ENCODE results near the gene LAPTM4A. TPM values are rescaled to one million over a fixed set of nuclear protein-coding genes. Genes with fewer than 3 reads are reported as not detected.

The LAPTM4A gene
- total RNA-seq, 2 experiments from 2014 or later = 8.4 to 26.2 TPM

GRCh38 chr2:20027260-20027677 lies 24.2 kb downstream of the LAPTM4A start:
- Histone ChIP-seq H3K79me2 (ENCODE audit: insufficient read depth, low read depth, low read length) (no peaks in the 10 kb centered on the region), H3K36me3 (ENCODE audit: insufficient read depth, low read length) (peaks cover 52% of the 10 kb centered on the region), H4K20me1 (ENCODE audit: insufficient read depth, low read length) (no peaks in the 10 kb centered on the region), H3K4me2 (ENCODE audit: low read length) (no peak overlapping the region), H3K9me3 (ENCODE audit: low read length) (peaks cover 16% of the 10 kb centered on the region; the same call in 1 of the 2 replicates), H3K4me1 (ENCODE audit: insufficient read depth, low read length, poor library complexity, severe bottlenecking) (no peaks in the 10 kb centered on the region), H3K27ac (ENCODE audit: low read depth, low read length, poor library complexity, severe bottlenecking) (no peak overlapping the region), H3K4me3 (ENCODE audit: low read depth, low read length, poor library complexity, severe bottlenecking) (no peak overlapping the region), H3K9me2 (ENCODE audit: insufficient read depth, low read length) (no peaks in the 10 kb centered on the region), H2AFZ (ENCODE audit: low read length) (no peak overlapping the region)
- TF ChIP-seq EZH2phosphoT487 (IDR thresholded peaks at IDR 0.05; ENCODE audit: borderline replicate concordance, low read depth, low read length) = no peak
- DNase-seq (ENCODE audit: low spot score) = no peak
- ChIA-PET CTCF (ENCODE audit: unreplicated experiment) (no interaction called here), POLR2A (interaction anchor here (0.7 to 1.2 kb wide), 3 partner anchors 10 to 202 kb away, joined by 3 read pairs; no protein-coding TSS in a partner anchor)
- intact Hi-C loops (cut with micrococcal nuclease; ENCODE audit: unreplicated experiment) = no loop called here
- no TSS peak for BruUV-seq (replicated peaks)

- no peak for TF ChIP-seq CTCF (conservative IDR thresholded peaks at IDR 0.05; ENCODE audit: low read length)
- TF ChIP-seq EZH2phosphoT487 (IDR thresholded peaks at IDR 0.05; ENCODE audit: borderline replicate concordance, low read depth, low read length) = no peak
- no peak overlapping the region for H3K4me3 ChIP-seq (ENCODE audit: low read depth, low read length, poor library complexity, severe bottlenecking)
- no peaks in the 10 kb centered on the region for H3K9me2 ChIP-seq (ENCODE audit: insufficient read depth, low read length)
- no peaks in the 10 kb centered on the region for H3K4me1 ChIP-seq (ENCODE audit: insufficient read depth, low read length, poor library complexity, severe bottlenecking)
- H3K4me2 ChIP-seq (ENCODE audit: low read length) = no peak overlapping the region
- no peak for DNase-seq (ENCODE audit: low spot score)
- no TSS peak for BruUV-seq (replicated peaks)
- no peaks in the 10 kb centered on the region for H3K79me2 ChIP-seq (ENCODE audit: insufficient read depth, low read depth, low read length)
- H3K36me3 ChIP-seq (ENCODE audit: insufficient read depth, low read length) = peaks cover 32% of the 10 kb centered on the region
- no peak overlapping the region for H3K27ac ChIP-seq (ENCODE audit: low read depth, low read length, poor library complexity, severe bottlenecking)
- no peak overlapping the region for H2AFZ ChIP-seq (ENCODE audit: low read length)
- no peaks in the 10 kb centered on the region for H4K20me1 ChIP-seq (ENCODE audit: insufficient read depth, low read length)
- H3K9me3 ChIP-seq (ENCODE audit: low read length) = peaks cover 10% of the 10 kb centered on the region; the same call in 1 of the 2 replicates
- ChIA-PET POLR2A (no interaction called here), CTCF (ENCODE audit: unreplicated experiment) (no interaction called here)
- intact Hi-C loops (cut with micrococcal nuclease; ENCODE audit: unreplicated experiment) = no loop called here
These were observed 26.2 kb downstream of the LAPTM4A start for GRCh38 chr2:20025065-20025786.

- DNase-seq (ENCODE audit: low spot score) = no peak
- Histone ChIP-seq H3K4me1 (ENCODE audit: insufficient read depth, low read length, poor library complexity, severe bottlenecking) (no peaks in the 10 kb centered on the region), H3K36me3 (ENCODE audit: insufficient read depth, low read length) (peaks cover 16% of the 10 kb centered on the region), H2AFZ (ENCODE audit: low read length) (no peak overlapping the region), H3K4me3 (ENCODE audit: low read depth, low read length, poor library complexity, severe bottlenecking) (no peak overlapping the region), H3K79me2 (ENCODE audit: insufficient read depth, low read depth, low read length) (no peaks in the 10 kb centered on the region), H3K9me3 (ENCODE audit: low read length) (no peaks in the 10 kb centered on the region), H3K9me2 (ENCODE audit: insufficient read depth, low read length) (no peaks in the 10 kb centered on the region), H3K27ac (ENCODE audit: low read depth, low read length, poor library complexity, severe bottlenecking) (no peak overlapping the region), H4K20me1 (ENCODE audit: insufficient read depth, low read length) (no peaks in the 10 kb centered on the region), H3K4me2 (ENCODE audit: low read length) (no peak overlapping the region)
- CTCF ChIA-PET (ENCODE audit: unreplicated experiment) = no interaction called here
- POLR2A ChIA-PET = no interaction called here
- BruUV-seq (replicated peaks) = no TSS peak
- TF ChIP-seq EZH2phosphoT487 (IDR thresholded peaks at IDR 0.05; ENCODE audit: borderline replicate concordance, low read depth, low read length) (no peak), CTCF (conservative IDR thresholded peaks at IDR 0.05; ENCODE audit: low read length) (no peak)
- intact Hi-C loops (cut with micrococcal nuclease; ENCODE audit: unreplicated experiment) = no loop called here
These were observed 27.7 kb downstream of the LAPTM4A start for GRCh38 chr2:20023688-20024087.

Measured in OCI-LY7 (cell line).